ENCODE results near the gene ESYT2. TPM values are rescaled to one million over a fixed set of nuclear protein-coding genes. Genes with fewer than 3 reads are reported as not detected.

Gene ESYT2
- total and polyA plus RNA-seq, 9 of the 15 experiments (the other 6 are each of a cell fraction or from before 2014, with no cell fraction given) = 5.8 to 86.9 (median 64.7) TPM

- no peak for TF ChIP-seq TEAD4 (IDR thresholded peaks at IDR 0.05; ENCODE audit: low read length)
- TF ChIP-seq TEAD4 (CRISPR knock-in tag; IDR thresholded peaks at IDR 0.05; ENCODE audit: borderline replicate concordance) = no peak
- peak; percentile 60 for TF ChIP-seq ZFX (CRISPR knock-in tag; IDR thresholded peaks at IDR 0.05)
- TF ChIP-seq ARHGAP35 (IDR thresholded peaks at IDR 0.05; ENCODE audit: partially characterized antibody) = no peak
- TF ChIP-seq BRCA1 (IDR thresholded peaks at IDR 0.05) = no peak
- TF ChIP-seq BRCA1 (CRISPR knock-in tag; IDR thresholded peaks at IDR 0.05) = no peak
- TF ChIP-seq ARID2 (IDR thresholded peaks at IDR 0.05) = no peak
- peak; percentile 19; the same call in 1 of the 2 replicates for TF ChIP-seq ZKSCAN1 (IDR thresholded peaks at IDR 0.05; ENCODE audit: low read depth, low read length)
- TF ChIP-seq ASH1L (IDR thresholded peaks at IDR 0.05; ENCODE audit: borderline replicate concordance, low read depth, partially characterized antibody) = no peak
- TF ChIP-seq E2F4 (CRISPR knock-in tag; IDR thresholded peaks at IDR 0.05; ENCODE audit: low read depth) = peak; percentile 71; the same call in 1 of the 2 replicates
- TF ChIP-seq MYC (IDR thresholded peaks at IDR 0.05; ENCODE audit: low read depth, low read length) = no peak
- no peak for TF ChIP-seq MYC (CRISPR knock-in tag; IDR thresholded peaks at IDR 0.05; ENCODE audit: borderline replicate concordance, low read depth)
- TF ChIP-seq TBL1XR1 (IDR thresholded peaks at IDR 0.05; ENCODE audit: low read length in 2 of 2) = no peak
- no peak for TF ChIP-seq HDAC8 (tag; IDR thresholded peaks at IDR 0.05)
- no peak for TF ChIP-seq TCF7 (IDR thresholded peaks at IDR 0.05; ENCODE audit: borderline replicate concordance)
- no peak for TF ChIP-seq USF2 (CRISPR knock-in tag; IDR thresholded peaks at IDR 0.05)
- no peak; the same call in 1 of the 2 replicates for TF ChIP-seq MAX (CRISPR knock-in tag; IDR thresholded peaks at IDR 0.05)
- TF ChIP-seq CTCF (IDR thresholded peaks at IDR 0.05 in 2 of 3, conservative IDR thresholded peaks at IDR 0.05 in 1 of 3; ENCODE audit: insufficient read depth in 2 of 3, low read depth in 1 of 3, low read length in 3 of 3) = no peak
- TF ChIP-seq MYNN (IDR thresholded peaks at IDR 0.05) = no peak
- TF ChIP-seq MYNN (CRISPR knock-in tag; IDR thresholded peaks at IDR 0.05) = no peak
- no peak for TF ChIP-seq TCF15 (CRISPR knock-in tag; IDR thresholded peaks at IDR 0.05)
- no peak for TF ChIP-seq SMAD2 (IDR thresholded peaks at IDR 0.05; ENCODE audit: low read depth, low read length)
- TF ChIP-seq GTF2E2 (tag; IDR thresholded peaks at IDR 0.05) = no peak
- no peak for TF ChIP-seq NELFE (IDR thresholded peaks at IDR 0.05; ENCODE audit: insufficient read depth, insufficient read length)
Observed at GRCh38 chr7:158828133-158829020, 932 bp downstream of the ESYT2 start (continued).

Data from K562 (cell line).